Mesendoderm (in vitro differentiated cells): ENCODE results near the gene HCN2.

Source experiments
- DNase-seq: peaks from one replicate; pipeline ENCODE4 v3.0.0; 2013
- H2AK5ac ChIP-seq: 2 replicates; pipeline ENCODE4 v1.6.1; 2013; ENCODE audit warnings: low read length, inconsistent platforms
- H2BK120ac ChIP-seq: 2 replicates; pipeline ENCODE4 v1.6.1; 2013; ENCODE audit warnings: low read depth, mild to moderate bottlenecking, low read length, moderate library complexity, mixed read lengths
- H2BK15ac ChIP-seq: replicated peaks from 2 replicates; pipeline ENCODE4 v1.6.1; 2013; ENCODE audit warnings: low read depth, mild to moderate bottlenecking, moderate library complexity
- H2BK5ac ChIP-seq: 2 replicates; pipeline ENCODE4 v1.6.1; 2013; ENCODE audit warnings: low read length, inconsistent platforms
- H3K18ac ChIP-seq: 2 replicates; pipeline ENCODE4 v1.6.1; 2013; ENCODE audit warnings: mild to moderate bottlenecking, low read length, mixed read lengths
- H3K23ac ChIP-seq: one replicate; pipeline ENCODE4 v1.6.1; 2013; ENCODE audit warnings: low read length
- H3K27ac ChIP-seq: 2 replicates; pipeline ENCODE4 v1.5.1; 2013; ENCODE audit warnings: low read depth, mild to moderate bottlenecking, inconsistent platforms, low read length, moderate library complexity
- H3K27me3 ChIP-seq: 2 replicates; pipeline ENCODE4 v1.6.1; 2013; ENCODE audit warnings: low read length, control low read depth, mild to moderate bottlenecking, inconsistent platforms; ENCODE audit not compliant: insufficient read depth, poor library complexity
- H3K36me3 ChIP-seq: 2 replicates; pipeline ENCODE4 v1.6.1; 2013; ENCODE audit warnings: low read length, inconsistent platforms; ENCODE audit not compliant: control insufficient read depth, insufficient read depth
- H3K4ac ChIP-seq: one replicate; pipeline ENCODE4 v1.6.1; 2013; ENCODE audit warnings: low read depth, mild to moderate bottlenecking, low read length, moderate library complexity
- H3K4me1 ChIP-seq: 2 replicates; pipeline ENCODE4 v1.6.1; 2013; ENCODE audit warnings: low read depth, low read length, inconsistent platforms; ENCODE audit not compliant: control insufficient read depth
- H3K4me2 ChIP-seq: 2 replicates; pipeline ENCODE4 v1.6.1; 2013; ENCODE audit warnings: low read length
- H3K4me3 ChIP-seq: 2 replicates; pipeline ENCODE4 v1.5.1; 2013; ENCODE audit warnings: mild to moderate bottlenecking, low read length
- H3K56ac ChIP-seq: one replicate; pipeline ENCODE4 v1.6.1; 2013; ENCODE audit warnings: low read length
- H3K79me1 ChIP-seq: 2 replicates; pipeline ENCODE4 v1.6.1; 2013; ENCODE audit warnings: low read length, inconsistent platforms
- H3K79me2 ChIP-seq: 2 replicates; pipeline ENCODE4 v1.6.1; 2013; ENCODE audit warnings: mild to moderate bottlenecking, low read length; ENCODE audit not compliant: control insufficient read depth, insufficient read depth
- H3K9ac ChIP-seq: 2 replicates; pipeline ENCODE4 v1.6.1; 2013; ENCODE audit warnings: low read length, inconsistent platforms
- H4K5ac ChIP-seq: one replicate; pipeline ENCODE4 v1.6.1; 2013; ENCODE audit warnings: low read length
- H4K8ac ChIP-seq: one replicate; pipeline ENCODE4 v1.6.1; 2013; ENCODE audit warnings: low read depth, mild to moderate bottlenecking, control low read depth, low read length, moderate library complexity
- WGBS: extraction: QIAGEN DNeasy Blood & Tissue Kit; methylation state at CpG from one replicate; pipeline ENCODE4 v1.1.7; 2013; ENCODE audit warnings: low lambda C conversion rate, missing lambda C conversion rate; ENCODE audit not compliant: insufficient coverage; ENCODE audit errors: extremely low coverage; 5-methylcytosine and 5-hydroxymethylcytosine counted together

HCN2 gene

GRCh38 chr19:616747-617526 lies 27.3 kb downstream of the HCN2 start:
- no peak overlapping the region for H3K9ac ChIP-seq
- H3K27ac ChIP-seq = no peak overlapping the region
- no peaks in the 10 kb centered on the region for H3K27me3 ChIP-seq
- no peaks in the 10 kb centered on the region for H3K4me1 ChIP-seq
- no peak overlapping the region for H2BK5ac ChIP-seq
- no peak overlapping the region for H3K4ac ChIP-seq
- no peak overlapping the region for H3K4me2 ChIP-seq
- no peak overlapping the region for H3K4me3 ChIP-seq
- no peak overlapping the region for H2AK5ac ChIP-seq
- H4K8ac ChIP-seq = no peak overlapping the region
- no peak overlapping the region for H3K23ac ChIP-seq
- no peaks in the 10 kb centered on the region for H3K79me2 ChIP-seq
- no peak overlapping the region for H2BK120ac ChIP-seq
- H3K18ac ChIP-seq = no peak overlapping the region
- H3K56ac ChIP-seq = no peak overlapping the region
- no peak overlapping the region for H4K5ac ChIP-seq
- H3K36me3 ChIP-seq = peaks cover 7% of the 10 kb centered on the region
- DNase-seq = no peak
- no peak overlapping the region for H2BK15ac ChIP-seq
- H3K79me1 ChIP-seq = no peaks in the 10 kb centered on the region
- WGBS = no CpG with 5 or more reads among the region's 58 CpGs

- Histone ChIP-seq H3K27me3 (no peaks in the 10 kb centered on the region), H2BK15ac (no peak overlapping the region), H3K4me3 (no peak overlapping the region), H3K23ac (no peak overlapping the region), H4K5ac (no peak overlapping the region), H3K4me1 (no peaks in the 10 kb centered on the region), H3K9ac (no peak overlapping the region), H3K27ac (no peak overlapping the region), H3K36me3 (peaks cover 7% of the 10 kb centered on the region), H3K4ac (no peak overlapping the region), H3K56ac (no peak overlapping the region), H3K79me2 (no peaks in the 10 kb centered on the region), H2BK120ac (no peak overlapping the region), H2BK5ac (no peak overlapping the region), H3K18ac (no peak overlapping the region), H3K4me2 (no peak overlapping the region), H2AK5ac (no peak overlapping the region), H4K8ac (no peak overlapping the region), H3K79me1 (no peaks in the 10 kb centered on the region)
- DNase-seq = no peak
- no CpG with 5 or more reads among the region's 29 CpGs for WGBS
Observed at GRCh38 chr19:617551-618246, 28.0 kb downstream of the HCN2 start.

- WGBS = no CpG with 5 or more reads among the region's 19 CpGs
- DNase-seq = no peak
- H4K8ac ChIP-seq = no peak overlapping the region
- no peak overlapping the region for H3K23ac ChIP-seq
- no peak overlapping the region for H3K27ac ChIP-seq
- no peaks in the 10 kb centered on the region for H3K4me1 ChIP-seq
- H3K4ac ChIP-seq = no peak overlapping the region
- H3K4me2 ChIP-seq = no peak overlapping the region
- H3K79me2 ChIP-seq = no peaks in the 10 kb centered on the region
- H2BK15ac ChIP-seq = no peak overlapping the region
- no peak overlapping the region for H2BK5ac ChIP-seq
- H3K79me1 ChIP-seq = no peaks in the 10 kb centered on the region
- H2BK120ac ChIP-seq = no peak overlapping the region
- peaks cover 7% of the 10 kb centered on the region for H3K36me3 ChIP-seq
- H3K27me3 ChIP-seq = no peaks in the 10 kb centered on the region
- no peak overlapping the region for H2AK5ac ChIP-seq
- H4K5ac ChIP-seq = no peak overlapping the region
- no peak overlapping the region for H3K4me3 ChIP-seq
- H3K56ac ChIP-seq = no peak overlapping the region
- H3K9ac ChIP-seq = no peak overlapping the region
- no peak overlapping the region for H3K18ac ChIP-seq
Observed at GRCh38 chr19:618247-618619, 28.6 kb downstream of the HCN2 start.

- Histone ChIP-seq H3K4ac (no peak overlapping the region), H4K5ac (no peak overlapping the region), H2BK15ac (no peak overlapping the region), H3K56ac (no peak overlapping the region), H3K23ac (no peak overlapping the region), H3K18ac (no peak overlapping the region), H3K4me2 (no peak overlapping the region), H2BK5ac (no peak overlapping the region), H3K27me3 (no peaks in the 10 kb centered on the region), H2AK5ac (no peak overlapping the region), H3K9ac (no peak overlapping the region), H3K79me2 (no peaks in the 10 kb centered on the region), H2BK120ac (no peak overlapping the region), H3K36me3 (peaks cover 7% of the 10 kb centered on the region), H3K79me1 (no peaks in the 10 kb centered on the region), H3K4me3 (no peak overlapping the region), H3K27ac (no peak overlapping the region), H4K8ac (no peak overlapping the region), H3K4me1 (no peaks in the 10 kb centered on the region)
- DNase-seq = no peak
- no CpG with 5 or more reads among the region's 27 CpGs for WGBS
Observed at GRCh38 chr19:618674-619285, 29.1 kb downstream of the HCN2 start.

GRCh38 chr19:619286-620002 lies 29.8 kb downstream of the HCN2 start:
- H3K56ac ChIP-seq = no peak overlapping the region
- no peak overlapping the region for H3K4me3 ChIP-seq
- peaks cover 7% of the 10 kb centered on the region for H3K36me3 ChIP-seq
- H4K5ac ChIP-seq = no peak overlapping the region
- H3K4ac ChIP-seq = no peak overlapping the region
- WGBS = no CpG with 5 or more reads among the region's 47 CpGs
- H3K23ac ChIP-seq = no peak overlapping the region
- no peaks in the 10 kb centered on the region for H3K79me2 ChIP-seq
- no peak overlapping the region for H3K4me2 ChIP-seq
- H3K79me1 ChIP-seq = no peaks in the 10 kb centered on the region
- no peak overlapping the region for H2AK5ac ChIP-seq
- H3K27ac ChIP-seq = no peak overlapping the region
- H2BK120ac ChIP-seq = no peak overlapping the region
- H3K9ac ChIP-seq = no peak overlapping the region
- no peak overlapping the region for H3K18ac ChIP-seq
- H2BK5ac ChIP-seq = no peak overlapping the region
- H4K8ac ChIP-seq = no peak overlapping the region
- no peaks in the 10 kb centered on the region for H3K4me1 ChIP-seq
- DNase-seq = no peak
- no peaks in the 10 kb centered on the region for H3K27me3 ChIP-seq
- no peak overlapping the region for H2BK15ac ChIP-seq
